PC-9 (cell line): ENCODE data around the gene GDPD4. TPM values are rescaled to one million over a fixed set of nuclear protein-coding genes. Genes with fewer than 3 reads are reported as not detected.

Experiments used
- BruUV-seq: library from RNA; stranded (reverse); fragments of 400-500 nt; replicated peaks from 2 replicates; lab custom pipeline; 2021; lab: Mats Ljungman, UMichigan
- CTCF ChIA-PET: fragments of 300-600 bp; sonication (Branson Sonifier 250); formaldehyde crosslinking; loops from one replicate; lab custom pipeline; 2022; ENCODE audit warnings: antibody characterized with exemption; lab: Charles Lee
- POLR2A ChIA-PET: fragments of 300-600 bp; sonication (Branson Sonifier 250); formaldehyde crosslinking; loops from one replicate; lab custom pipeline; 2022; ENCODE audit warnings: antibody characterized with exemption; ENCODE audit not compliant: unreplicated experiment; lab: Charles Lee
- DNase-seq, 2 experiments: peaks; one replicate each; pipeline versions ENCODE4 v3.0.0 to v3.0.0-alpha.2; 2015 to 2022; ENCODE audit warnings: mixed read lengths in 1 of 2
- H2AFZ ChIP-seq: fragments of 200-600 bp; sonication (generic); 2 replicates; pipeline ENCODE4 v1.8.1; 2017; ENCODE audit warnings: antibody characterized with exemption
- H3F3A ChIP-seq: fragments of 200-600 bp; sonication (generic); 2 replicates; pipeline ENCODE4 v1.8.1; 2017; ENCODE audit warnings: antibody characterized with exemption, mild to moderate bottlenecking, low read depth; ENCODE audit not compliant: insufficient read depth
- H3K27ac ChIP-seq: fragments of 200-600 bp; sonication (generic); 2 replicates; pipeline ENCODE4 v1.6.1; 2016; ENCODE audit warnings: mixed run types
- H3K27me3 ChIP-seq: fragments of 200-600 bp; sonication (generic); 2 replicates; pipeline ENCODE4 v1.6.1; 2016; ENCODE audit warnings: low read depth, mixed run types; ENCODE audit not compliant: insufficient read depth
- H3K36me3 ChIP-seq: fragments of 200-600 bp; sonication (generic); 2 replicates; pipeline ENCODE4 v1.6.1; 2016; ENCODE audit warnings: low read depth, mixed run types
- H3K4me1 ChIP-seq: fragments of 200-600 bp; sonication (generic); replicated peaks from 2 replicates; pipeline ENCODE4 v1.6.1; 2016; ENCODE audit warnings: mixed run types; ENCODE audit not compliant: insufficient read depth
- H3K4me2 ChIP-seq: fragments of 200-600 bp; sonication (generic); 2 replicates; pipeline ENCODE4 v1.6.1; 2017; ENCODE audit warnings: mixed run types
- H3K4me3 ChIP-seq: fragments of 200-600 bp; sonication (generic); 2 replicates; pipeline ENCODE4 v1.6.1; 2016; ENCODE audit warnings: mixed run types
- H3K79me2 ChIP-seq: fragments of 200-600 bp; sonication (generic); 2 replicates; pipeline ENCODE4 v1.6.1; 2017; ENCODE audit warnings: low read depth, mixed run types
- H3K9me2 ChIP-seq: fragments of 200-600 bp; sonication (generic); 2 replicates; pipeline ENCODE4 v1.8.1; 2017; ENCODE audit warnings: mild to moderate bottlenecking; ENCODE audit not compliant: insufficient read depth
- H3K9me3 ChIP-seq: fragments of 200-600 bp; sonication (generic); 2 replicates; pipeline ENCODE4 v1.8.1; 2016; ENCODE audit warnings: low read depth; ENCODE audit not compliant: insufficient read depth
- H4K20me1 ChIP-seq: fragments of 200-600 bp; sonication (generic); 2 replicates; pipeline ENCODE4 v1.8.1; 2017; ENCODE audit not compliant: insufficient read depth
- CTCF ChIP-seq: fragments of 200-600 bp; sonication (generic); conservative IDR thresholded peaks from 2 replicates; pipeline ENCODE4 v1.6.1; 2017; ENCODE audit warnings: mixed run types, antibody characterized with exemption, mild to moderate bottlenecking, moderate library complexity
- EZH2 ChIP-seq: fragments of 200-600 bp; sonication (generic); IDR thresholded peaks from 2 replicates; pipeline ENCODE4 v1.8.0; 2017; ENCODE audit warnings: antibody characterized with exemption, low read depth
- intact Hi-C: fragments of 100-400 bp; cut with micrococcal nuclease; formaldehyde crosslinking; loops from one replicate; pipeline ENCODE4 v1.10.0; 2022; ENCODE audit not compliant: unreplicated experiment
- total RNA-seq: library from RNA; stranded (reverse); gene quantifications from 2 replicates; pipeline ENCODE4 v1.2.3, GENCODE V29; 2021

GDPD4 gene
- total RNA-seq, 1 experiment from 2014 or later, result not detected

DNA sequence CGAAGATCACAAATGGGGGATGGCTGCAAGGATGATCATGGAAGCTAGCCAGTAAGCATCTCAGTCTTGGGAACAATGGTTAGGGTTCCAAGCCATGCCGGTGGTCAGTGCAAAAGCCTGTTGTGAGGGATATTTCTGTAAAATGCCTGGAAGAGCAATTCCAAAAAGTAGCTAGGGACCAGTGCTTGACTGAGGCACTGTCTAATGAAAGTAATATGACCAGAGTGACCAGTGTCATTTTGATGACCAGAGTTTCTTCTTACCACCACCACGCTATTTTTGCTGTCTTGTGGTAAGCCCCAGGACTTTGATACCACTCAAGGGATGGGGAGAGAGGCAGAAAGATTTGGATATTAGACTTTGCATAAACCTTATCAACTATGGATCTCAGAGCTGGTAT lies 18.4 kb downstream of the GDPD4 start:
- no peak for DNase-seq
- no peaks in the 10 kb centered on the region for H3K27me3 ChIP-seq
- H3K9me3 ChIP-seq, result peaks cover 12% of the 10 kb centered on the region; the same call in 1 of the 2 replicates
- POLR2A ChIA-PET, result no interaction called here
- CTCF ChIA-PET, result no interaction called here
- H3K36me3 ChIP-seq, result no peaks in the 10 kb centered on the region
- no peaks in the 10 kb centered on the region for H3K9me2 ChIP-seq
- H4K20me1 ChIP-seq, result no peaks in the 10 kb centered on the region
- no peak overlapping the region for H3K4me2 ChIP-seq
- H3F3A ChIP-seq, result no peaks in the 10 kb centered on the region
- H3K4me1 ChIP-seq, result peaks cover 19% of the 10 kb centered on the region
- no peaks in the 10 kb centered on the region for H3K79me2 ChIP-seq
- no TSS peak for BruUV-seq
- no peak for TF ChIP-seq CTCF
- no peak for TF ChIP-seq EZH2
- no peak overlapping the region for H3K4me3 ChIP-seq
- no peak overlapping the region for H2AFZ ChIP-seq
- intact Hi-C loops, result no loop called here
- no peak overlapping the region for H3K27ac ChIP-seq

- ChIA-PET POLR2A (interaction anchor here (0.7 kb wide), 1 partner anchor 511 kb away, joined by 3 read pairs; no protein-coding TSS in a partner anchor), CTCF (interaction anchor here (0.6 kb wide), 1 partner anchor 16 kb away, joined by 4 read pairs; no protein-coding TSS in a partner anchor)
- BruUV-seq, result no TSS peak
- DNase-seq, result no peak
- Histone ChIP-seq H3K27ac (no peak overlapping the region), H3K4me1 (peaks cover 11% of the 10 kb centered on the region), H3K9me2 (no peaks in the 10 kb centered on the region), H3K9me3 (peaks cover 12% of the 10 kb centered on the region; the same call in 1 of the 2 replicates), H3K79me2 (no peaks in the 10 kb centered on the region), H3F3A (no peaks in the 10 kb centered on the region), H3K27me3 (no peaks in the 10 kb centered on the region), H3K4me3 (no peak overlapping the region), H2AFZ (no peak overlapping the region), H4K20me1 (no peaks in the 10 kb centered on the region), H3K36me3 (no peaks in the 10 kb centered on the region), H3K4me2 (peak overlapping the region; percentile 9)
- TF ChIP-seq EZH2, result no peak
- intact Hi-C loops, result no loop called here
Observed at GRCh38 chr11:77278595-77279506, 22.6 kb downstream of the GDPD4 start.

DNA sequence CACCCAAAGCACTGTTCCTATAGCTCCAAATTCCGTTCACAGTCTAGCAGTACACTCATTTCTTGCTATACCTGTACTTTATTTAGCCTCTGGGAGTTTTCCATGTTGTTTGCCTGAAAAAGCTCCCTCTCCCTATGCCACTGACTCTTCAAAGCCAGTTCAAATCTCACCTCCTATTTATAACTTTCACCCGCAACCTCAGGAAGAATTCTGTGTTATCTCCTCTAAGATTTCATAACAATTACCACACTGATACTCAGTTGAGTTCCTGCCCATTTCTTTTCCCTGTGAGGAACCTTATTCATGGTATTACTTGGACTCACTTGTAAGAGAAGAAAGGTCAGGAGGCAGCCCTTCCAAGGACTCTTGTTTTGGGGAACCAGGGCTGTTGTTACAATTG lies 25.2 kb downstream of the GDPD4 start:
- Histone ChIP-seq H3K36me3 (no peaks in the 10 kb centered on the region), H3K9me2 (0 out of 2 replicates have a peak, but pooled peaks cover 8% of the 10 kb centered on the region), H3K4me3 (no peak overlapping the region), H4K20me1 (no peaks in the 10 kb centered on the region), H3K27ac (no peak overlapping the region), H2AFZ (0 out of 2 replicates have a peak overlapping the region, but pooled peaks have one; percentile 6), H3K4me2 (no peak overlapping the region), H3K79me2 (no peaks in the 10 kb centered on the region), H3K27me3 (no peaks in the 10 kb centered on the region), H3K9me3 (peaks cover 12% of the 10 kb centered on the region; the same call in 1 of the 2 replicates), H3K4me1 (peaks cover 11% of the 10 kb centered on the region), H3F3A (no peaks in the 10 kb centered on the region)
- ChIA-PET CTCF (no interaction called here), POLR2A (no interaction called here)
- no peak for DNase-seq
- TF ChIP-seq CTCF (no peak), EZH2 (no peak)
- BruUV-seq, result no TSS peak
- intact Hi-C loops, result no loop called here
